GM21423 (cell line): ENCODE measurements around the gene BBS9.

Experiments
- ATAC-seq: cut with Tn5 transposase; IDR thresholded peaks from one replicate; pipeline ENCODE4 v1.9.1; 2021; ENCODE audit warnings: mild to moderate bottlenecking, moderate library complexity; ENCODE audit not compliant: unreplicated experiment

The BBS9 gene

GRCh38 chr7:33422825-33423645 lies 293.7 kb downstream of the BBS9 start:
- ATAC-seq, result peak; percentile 18

- ATAC-seq, result peak; percentile 92
Observed at GRCh38 chr7:33423646-33424020, 294.3 kb downstream of the BBS9 start.

GRCh38 chr7:33425395-33425794 lies 296.0 kb downstream of the BBS9 start:
- no peak for ATAC-seq

GRCh38 chr7:33425929-33426678 lies 296.7 kb downstream of the BBS9 start:
- ATAC-seq, result no peak

GRCh38 chr7:33428415-33428814 lies 299.1 kb downstream of the BBS9 start:
- no peak for ATAC-seq

GRCh38 chr7:33431543-33431942 lies 302.2 kb downstream of the BBS9 start:
- ATAC-seq, result no peak

- no peak for ATAC-seq
Observed at GRCh38 chr7:33432821-33433220, 303.5 kb downstream of the BBS9 start.

- no peak for ATAC-seq
Observed at GRCh38 chr7:33433357-33433756, 304.0 kb downstream of the BBS9 start.

- ATAC-seq, result no peak
Observed at GRCh38 chr7:33444511-33444910, 315.1 kb downstream of the BBS9 start.

- no peak for ATAC-seq
Observed at GRCh38 chr7:33446551-33446950, 317.2 kb downstream of the BBS9 start.

- no peak for ATAC-seq
Observed at GRCh38 chr7:33448035-33448434, 318.7 kb downstream of the BBS9 start.

GRCh38 chr7:33449847-33450246 lies 320.5 kb downstream of the BBS9 start:
- ATAC-seq, result no peak

GRCh38 chr7:33452805-33453502 lies 323.6 kb downstream of the BBS9 start:
- no peak for ATAC-seq

- ATAC-seq, result no peak
Observed at GRCh38 chr7:33457039-33457438, 327.7 kb downstream of the BBS9 start.

- ATAC-seq, result no peak
Observed at GRCh38 chr7:33458581-33458980, 329.2 kb downstream of the BBS9 start.

- ATAC-seq, result peak; percentile 58
Observed at GRCh38 chr7:33459340-33459751, 330.0 kb downstream of the BBS9 start.

GRCh38 chr7:33463131-33463530 lies 333.8 kb downstream of the BBS9 start:
- no peak for ATAC-seq

- no peak for ATAC-seq
Observed at GRCh38 chr7:33466203-33466602, 336.8 kb downstream of the BBS9 start.

GRCh38 chr7:33471636-33472242 lies 342.4 kb downstream of the BBS9 start:
- ATAC-seq, result no peak

- ATAC-seq, result no peak
Observed at GRCh38 chr7:33472348-33473025, 343.1 kb downstream of the BBS9 start.
